CD1c-positive myeloid dendritic cell (primary cell): ENCODE data around the gene FAM83B.
"Not testable (repeated sequence)": the region's sequence is repeated elsewhere in the genome, so short reads cannot be mapped to it uniquely, and the experiment has no call there.

ENCODE experiments used
- DNase-seq: peaks from one replicate; pipeline ENCODE4 v3.0.0-alpha.2; 2016; ENCODE audit errors: extremely low spot score

Gene FAM83B

GRCh38 chr6:54897462-54898189 lies 51.1 kb downstream of the FAM83B start:
- DNase-seq, result no peak

- no peak for DNase-seq
Measured at GRCh38 chr6:54898767-54899166, 52.2 kb downstream of the FAM83B start.

GRCh38 chr6:54899442-54899841 lies 52.9 kb downstream of the FAM83B start:
- no peak for DNase-seq

- no peak for DNase-seq
Measured at GRCh38 chr6:54899986-54900385, 53.4 kb downstream of the FAM83B start.

- DNase-seq, result no peak
Measured at GRCh38 chr6:54900666-54901065, 54.1 kb downstream of the FAM83B start.

- DNase-seq, result no peak
Measured at GRCh38 chr6:54903884-54904283, 57.3 kb downstream of the FAM83B start.

DNA sequence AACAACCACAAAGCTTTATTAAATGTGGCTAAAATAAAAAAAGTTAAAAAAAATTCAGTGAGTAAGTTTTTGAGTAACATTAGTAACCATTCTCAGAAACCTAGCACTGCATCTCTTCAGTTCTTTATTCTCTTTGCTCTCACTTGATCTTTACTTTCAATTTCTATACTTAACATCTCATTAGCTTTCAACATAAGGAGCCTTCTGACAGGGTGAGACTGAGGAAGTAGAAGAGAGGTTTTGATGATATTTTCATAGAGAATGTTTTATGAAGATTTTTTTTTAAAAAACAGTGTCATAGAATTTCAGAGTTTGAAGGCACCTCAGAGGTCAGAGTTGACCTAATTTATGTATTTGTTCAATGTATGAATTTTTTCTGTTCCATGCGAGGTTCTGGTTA lies 60.8 kb downstream of the FAM83B start:
- DNase-seq, result no peak

DNA sequence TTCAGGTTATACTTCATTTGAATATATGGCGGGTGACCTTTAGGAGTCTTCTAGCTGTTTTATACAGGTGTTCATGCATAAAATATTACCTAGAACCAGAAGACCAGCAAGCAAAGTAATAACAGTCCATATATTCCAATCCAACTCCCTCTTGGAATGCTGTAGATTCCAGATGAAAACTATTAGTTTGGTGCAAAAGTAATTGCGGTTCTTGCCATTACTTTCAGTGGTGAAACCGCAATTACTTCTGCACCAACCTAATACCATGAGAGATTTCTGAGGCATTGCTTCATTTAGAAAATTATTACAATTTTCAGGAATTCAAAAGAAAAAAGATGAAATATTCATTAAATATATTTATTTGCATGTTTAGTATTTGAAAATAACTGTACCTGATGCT lies 62.6 kb downstream of the FAM83B start:
- no peak for DNase-seq

DNA sequence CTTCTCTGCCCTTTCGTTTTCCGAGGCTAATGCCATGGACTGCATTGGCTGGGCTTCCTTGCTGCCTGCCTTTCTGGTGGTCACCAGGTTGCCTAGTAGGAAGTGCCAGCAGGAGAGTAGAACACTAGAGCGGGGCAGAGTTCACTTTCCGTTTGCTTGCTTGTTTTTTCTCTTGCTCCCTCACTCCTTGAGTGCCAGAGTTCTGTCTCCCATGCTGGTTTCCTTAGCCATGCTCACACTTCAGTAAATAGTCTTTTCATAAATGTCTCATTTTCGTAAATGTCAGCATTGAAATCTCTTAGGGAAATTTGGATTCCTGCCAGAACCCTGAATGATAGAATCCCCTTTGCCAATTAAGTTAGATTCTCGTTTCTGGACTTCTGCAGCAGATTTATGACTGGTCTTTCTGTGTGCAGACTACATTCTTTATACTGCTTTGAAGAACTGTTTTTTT lies 63.9 kb downstream of the FAM83B start:
- no peak for DNase-seq

DNA sequence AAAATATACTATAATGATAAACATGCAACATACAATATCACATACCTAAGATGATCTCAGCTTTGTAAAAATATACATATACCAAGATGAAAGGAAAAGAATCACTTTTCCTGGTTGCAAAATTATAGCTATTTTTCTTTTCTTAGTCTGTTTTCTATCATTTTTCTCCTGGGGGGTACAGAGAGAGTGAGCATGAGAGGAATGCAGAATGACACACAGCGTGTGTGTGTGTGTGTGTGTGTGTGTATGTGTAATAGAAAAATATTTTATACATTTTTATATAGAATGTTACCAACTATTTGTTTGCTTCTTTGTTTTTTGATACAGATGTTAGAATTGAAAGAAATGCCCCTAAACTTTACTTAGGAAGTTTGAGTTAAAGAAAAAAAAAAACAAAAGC lies 64.3 kb downstream of the FAM83B start:
- DNase-seq, result no peak

DNA sequence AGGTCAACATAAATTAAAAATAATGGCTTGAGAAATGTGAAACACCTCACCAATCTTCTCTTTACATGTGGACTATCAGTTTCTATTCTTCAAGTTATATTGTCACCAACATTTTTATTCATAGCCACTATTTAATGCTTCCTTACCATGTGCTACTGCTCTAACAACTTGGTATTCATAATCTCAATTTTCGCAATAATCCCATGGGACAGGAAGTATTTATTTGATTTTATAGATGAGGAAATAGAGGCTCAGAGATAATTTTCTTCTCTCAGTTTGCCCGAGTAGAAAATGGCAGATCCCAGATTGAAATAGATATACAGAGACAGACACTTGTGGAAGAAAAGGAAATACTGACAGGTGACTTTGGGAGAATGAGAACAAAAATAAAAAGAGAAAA lies 66.6 kb downstream of the FAM83B start:
- no peak for DNase-seq

DNA sequence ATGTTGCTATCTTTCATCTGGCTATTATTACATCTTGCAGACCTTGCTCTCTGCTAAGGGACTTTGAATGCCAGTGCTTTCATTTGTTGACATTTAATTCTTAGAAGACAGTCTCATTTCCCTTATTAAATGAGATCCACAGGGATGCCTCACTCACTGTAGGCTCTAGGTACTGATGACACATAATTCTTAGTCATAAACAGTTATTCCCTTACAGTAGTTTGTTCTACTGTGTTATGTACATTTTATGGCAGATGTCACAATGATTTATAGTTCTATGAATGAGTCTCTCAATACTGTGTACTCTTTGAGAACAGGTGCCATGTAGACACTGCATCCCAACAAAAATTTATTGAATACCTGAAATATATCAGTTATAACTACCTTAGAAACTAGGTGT lies 70.3 kb downstream of the FAM83B start:
- DNase-seq, result no peak

- no peak for DNase-seq
Measured at GRCh38 chr6:54920628-54921027, 74.1 kb downstream of the FAM83B start.

GRCh38 chr6:54921891-54922290 lies 75.3 kb downstream of the FAM83B start:
- DNase-seq, result no peak

DNA sequence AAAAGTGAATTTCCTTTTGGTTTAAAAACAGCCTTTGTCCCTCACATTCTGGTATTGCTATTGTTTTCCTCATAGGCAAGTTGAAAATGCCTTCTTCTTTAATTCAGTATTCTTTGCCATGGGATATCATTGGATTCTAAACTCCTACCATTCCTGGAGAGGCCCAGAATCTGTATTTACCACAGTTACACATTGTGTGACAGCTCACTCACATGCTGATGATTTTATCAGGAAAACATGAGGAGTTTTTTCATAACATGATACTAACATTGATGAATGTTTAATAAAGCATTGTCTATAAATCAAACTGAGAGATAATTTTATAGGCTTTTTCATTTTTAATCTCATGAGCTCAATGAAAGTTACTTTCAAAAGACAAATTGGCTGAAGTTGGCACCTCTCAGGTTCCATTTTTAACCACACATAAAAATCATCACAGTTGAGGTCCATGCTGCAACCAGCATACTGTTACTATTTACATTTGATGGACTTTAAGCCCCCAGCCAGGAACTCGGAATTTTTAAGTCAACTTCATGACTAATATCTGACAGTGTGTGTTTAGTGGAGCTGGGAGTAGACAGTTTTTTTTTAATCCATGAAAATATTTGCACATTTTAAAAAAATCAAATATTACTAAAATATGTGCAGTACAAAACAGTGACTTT lies 82.8 kb downstream of the FAM83B start:
- DNase-seq, result no peak

DNA sequence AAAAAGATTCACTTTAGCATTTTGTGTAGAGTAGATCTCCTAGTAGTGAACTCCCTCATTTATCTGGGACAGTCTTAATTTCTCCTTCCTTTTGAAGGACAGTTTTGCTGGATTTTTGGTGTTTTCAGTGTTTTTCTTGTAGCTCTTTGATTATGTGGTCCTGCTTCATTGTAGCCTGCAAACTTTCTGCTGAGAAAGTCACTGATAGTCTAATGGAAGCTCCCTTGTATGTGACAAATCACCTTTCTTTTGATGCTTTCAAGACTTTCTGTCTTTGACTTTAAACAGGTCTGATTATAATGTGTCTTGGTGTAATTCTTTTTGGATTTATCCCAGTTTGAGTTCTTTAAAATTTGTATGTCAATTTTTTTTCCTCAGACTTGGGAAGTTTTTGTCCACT lies 86.1 kb downstream of the FAM83B start:
- DNase-seq, result no peak

- no peak for DNase-seq
Measured at GRCh38 chr6:54935739-54936138, 89.2 kb downstream of the FAM83B start.

- DNase-seq, result no peak
Measured at GRCh38 chr6:54937371-54937770, 90.8 kb downstream of the FAM83B start.

DNA sequence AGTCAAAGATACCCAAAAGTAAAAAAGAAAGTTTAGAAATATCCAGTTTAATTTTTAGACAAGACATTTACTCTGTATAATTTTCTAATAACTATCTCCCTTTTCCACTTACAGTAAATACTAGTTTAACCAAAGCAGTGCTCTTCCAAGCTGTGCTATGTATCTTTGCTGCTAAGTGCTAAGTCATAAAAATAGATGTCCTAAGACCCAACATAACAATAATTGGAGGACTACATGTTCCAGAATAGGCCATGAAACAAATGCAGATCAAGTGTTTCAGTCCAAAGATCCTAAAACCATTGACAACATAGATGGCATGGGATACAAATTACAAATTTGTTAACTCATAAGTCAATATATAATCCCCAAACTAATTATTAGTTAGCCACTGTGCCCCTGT lies 111.1 kb downstream of the FAM83B start:
- DNase-seq, result no peak

DNA sequence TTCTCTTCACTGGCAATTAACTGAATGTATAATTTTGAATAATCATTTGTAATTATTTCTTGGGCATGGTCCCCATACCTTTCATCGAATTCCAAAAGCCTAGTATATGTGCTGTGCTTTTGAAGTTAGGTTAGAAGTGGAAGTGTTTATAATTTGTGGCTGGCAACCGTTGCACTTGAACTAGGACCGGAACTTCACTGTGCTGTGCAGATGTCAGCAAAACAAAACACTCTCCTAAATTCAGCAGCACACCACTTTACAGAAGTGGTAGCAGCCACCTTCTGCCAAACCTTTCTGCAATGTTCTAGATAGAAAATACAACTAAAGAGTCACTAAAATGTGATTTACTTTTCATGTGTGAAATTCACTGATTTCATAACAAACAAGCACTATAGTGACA lies 111.9 kb downstream of the FAM83B start:
- DNase-seq, result no peak

GRCh38 chr6:54959820-54960219 lies 113.2 kb downstream of the FAM83B start:
- no peak for DNase-seq

DNA sequence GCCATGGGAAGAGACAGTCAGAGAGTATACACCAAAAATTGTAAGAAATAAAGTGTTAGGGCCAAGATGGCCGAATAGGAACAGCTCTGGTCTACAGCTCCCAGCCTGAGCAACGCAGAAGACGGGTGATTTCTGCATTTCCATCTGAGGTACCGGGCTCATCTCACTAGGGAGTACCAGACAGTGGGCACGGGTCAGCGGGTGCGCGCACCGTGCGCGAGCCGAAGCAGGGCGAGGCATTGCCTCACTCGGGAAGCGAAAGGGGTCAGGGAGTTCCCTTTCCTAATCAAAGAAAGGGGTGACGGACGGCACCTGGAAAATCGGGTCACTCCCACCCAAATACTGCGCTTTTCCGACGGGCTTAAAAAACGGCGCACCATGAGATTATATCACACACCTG lies 114.8 kb downstream of the FAM83B start:
- DNase-seq, result not testable (repeated sequence)

DNA sequence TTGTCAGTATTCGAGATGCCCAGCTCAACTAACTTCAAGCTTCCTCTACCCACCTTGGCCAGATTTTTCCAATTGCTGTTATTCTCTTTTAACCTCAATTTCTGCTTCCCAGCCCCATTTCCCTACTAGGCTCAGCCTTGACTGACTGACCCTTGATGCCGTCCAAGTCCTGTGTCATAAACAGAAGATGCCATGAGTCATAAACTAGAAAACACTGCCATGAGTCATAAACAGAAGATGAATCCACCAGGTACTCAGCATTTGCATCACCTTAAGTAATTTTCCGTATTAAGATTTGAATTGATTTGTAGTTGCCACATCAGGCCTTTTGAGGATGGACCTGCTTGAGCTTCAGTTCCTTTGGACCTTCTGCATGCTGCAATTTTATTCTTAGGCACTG lies 123.8 kb downstream of the FAM83B start:
- no peak for DNase-seq

- DNase-seq, result no peak
Measured at GRCh38 chr6:54971825-54972224, 125.3 kb downstream of the FAM83B start.
